ENCODE data around the gene THBD.

DNA sequence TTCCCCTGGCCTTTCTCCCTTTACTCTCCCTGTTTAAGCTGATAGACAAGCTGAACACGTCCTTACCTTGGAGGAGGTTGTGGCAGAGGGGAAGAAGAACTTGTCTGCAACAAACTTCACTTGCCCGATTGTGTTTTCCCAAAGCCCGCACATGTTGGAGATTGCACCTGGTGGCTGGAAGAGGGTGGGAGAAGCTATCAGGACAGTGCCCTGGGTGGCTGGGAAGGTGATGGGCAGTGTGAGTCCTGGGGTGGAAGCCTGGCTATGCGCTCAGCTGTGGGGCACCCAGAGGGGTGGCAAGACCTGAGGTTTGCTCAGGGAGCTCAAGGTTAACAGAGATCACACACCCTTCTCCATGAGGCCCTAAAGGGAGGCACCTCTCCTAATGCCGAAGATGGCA lies 39.4 kb downstream of the THBD start:
- TF ChIP-seq CTCF (IDR thresholded peaks at IDR 0.05; ENCODE audit: low read length): no peak
- no peak for TF ChIP-seq EZH2 (optimal IDR thresholded peaks at IDR 0.05; ENCODE audit: low read depth, low read length)
